ENCODE results near the gene RPS19.

DNA sequence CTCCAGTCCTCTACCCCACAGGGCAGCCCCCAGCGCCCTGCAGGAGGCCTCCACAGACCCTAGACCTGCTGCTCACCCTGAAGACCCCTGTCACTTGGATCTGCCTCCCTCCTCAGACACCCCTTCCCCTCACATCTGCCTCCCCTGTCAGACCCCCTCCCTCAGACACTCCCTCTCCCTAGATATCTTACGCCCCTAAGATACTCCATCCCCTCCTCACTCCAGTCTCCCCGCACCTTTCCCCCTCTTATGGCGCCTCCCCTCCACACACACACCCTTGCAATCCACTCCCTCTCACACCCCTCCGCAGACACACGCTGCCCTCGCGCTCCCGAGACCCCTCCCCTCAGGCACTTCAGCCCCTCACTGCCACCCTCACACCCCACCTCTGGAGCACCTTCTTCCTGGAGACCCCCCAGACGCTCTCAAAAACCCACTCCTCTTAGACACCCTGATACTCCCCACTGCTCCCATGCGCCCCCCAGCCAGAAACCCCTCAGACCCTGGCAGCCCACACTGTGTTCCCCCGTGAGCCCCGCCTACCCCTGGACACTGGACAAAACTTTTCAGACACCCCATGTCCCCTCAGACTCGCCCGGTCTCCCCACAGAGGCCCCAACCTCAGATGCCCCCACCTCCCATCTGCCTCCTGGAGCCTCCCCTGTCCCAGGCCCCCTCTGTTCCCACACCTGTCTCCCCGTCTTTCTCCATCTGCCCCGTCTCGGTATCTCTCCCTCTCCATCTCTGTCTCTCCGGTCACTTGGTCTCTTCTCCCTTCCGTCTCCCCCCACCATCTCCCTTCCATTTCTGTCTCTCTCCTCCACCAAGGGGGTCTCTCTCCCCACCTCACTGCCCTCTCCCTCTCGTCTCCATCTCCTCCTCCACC, 53.7 kb downstream of the RPS19 start:
- TF ChIP-seq, protein P1, sequence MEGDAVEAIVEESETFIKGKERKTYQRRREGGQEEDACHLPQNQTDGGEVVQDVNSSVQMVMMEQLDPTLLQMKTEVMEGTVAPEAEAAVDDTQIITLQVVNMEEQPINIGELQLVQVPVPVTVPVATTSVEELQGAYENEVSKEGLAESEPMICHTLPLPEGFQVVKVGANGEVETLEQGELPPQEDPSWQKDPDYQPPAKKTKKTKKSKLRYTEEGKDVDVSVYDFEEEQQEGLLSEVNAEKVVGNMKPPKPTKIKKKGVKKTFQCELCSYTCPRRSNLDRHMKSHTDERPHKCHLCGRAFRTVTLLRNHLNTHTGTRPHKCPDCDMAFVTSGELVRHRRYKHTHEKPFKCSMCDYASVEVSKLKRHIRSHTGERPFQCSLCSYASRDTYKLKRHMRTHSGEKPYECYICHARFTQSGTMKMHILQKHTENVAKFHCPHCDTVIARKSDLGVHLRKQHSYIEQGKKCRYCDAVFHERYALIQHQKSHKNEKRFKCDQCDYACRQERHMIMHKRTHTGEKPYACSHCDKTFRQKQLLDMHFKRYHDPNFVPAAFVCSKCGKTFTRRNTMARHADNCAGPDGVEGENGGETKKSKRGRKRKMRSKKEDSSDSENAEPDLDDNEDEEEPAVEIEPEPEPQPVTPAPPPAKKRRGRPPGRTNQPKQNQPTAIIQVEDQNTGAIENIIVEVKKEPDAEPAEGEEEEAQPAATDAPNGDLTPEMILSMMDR (IDR thresholded peaks at IDR 0.05 in 8 of 11, conservative IDR thresholded peaks at IDR 0.05 in 3 of 11) = no peak
- TF ChIP-seq POLR2A (IDR thresholded peaks at IDR 0.05) (no peak), POLR2AphosphoS5 (IDR thresholded peaks at IDR 0.05) (no peak)

All from spleen (tissue), 7 donors.